ENCODE results near the gene NRTN.

The NRTN gene

DNA sequence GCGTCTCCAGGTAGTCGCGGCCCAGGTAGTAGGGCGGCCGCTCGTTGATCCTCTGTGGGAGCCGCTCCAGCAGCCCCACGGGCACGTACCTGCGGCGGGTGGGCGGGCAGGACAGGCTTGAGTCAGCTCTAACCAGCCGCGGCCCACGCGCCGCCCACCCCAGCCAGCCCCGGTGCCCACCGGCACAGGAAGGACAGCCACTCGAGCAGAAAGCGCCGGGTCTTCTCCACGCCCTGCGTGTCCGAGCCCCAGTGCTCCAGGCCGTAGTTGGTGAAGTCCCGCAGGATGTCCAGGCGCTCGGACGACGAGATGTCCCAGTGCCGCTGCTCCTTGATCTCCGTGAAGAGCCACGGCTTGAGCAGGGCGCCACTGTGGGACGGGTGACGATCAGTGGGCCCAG is 19.4 kb upstream of the NRTN start:
- Mint-ChIP-seq H3K9me3 (no peaks in the 10 kb centered on the region), H3K27ac (no peak overlapping the region), H3K4me1 (ENCODE audit: low read depth) (peaks cover 17% of the 10 kb centered on the region), H3K36me3 (ENCODE audit: low read depth) (peaks cover 78% of the 10 kb centered on the region), H3K4me3 (no peak overlapping the region), H3K27me3 (no peaks in the 10 kb centered on the region)
- intact Hi-C loops (cut with micrococcal nuclease) = no loop called here

GRCh38 chr19:5786593-5787408 is 18.1 kb upstream of the NRTN start:
- Mint-ChIP-seq H3K27ac (no peak overlapping the region), H3K27me3 (no peaks in the 10 kb centered on the region), H3K4me3 (no peak overlapping the region), H3K36me3 (ENCODE audit: low read depth) (peaks cover 87% of the 10 kb centered on the region), H3K4me1 (ENCODE audit: low read depth) (peaks cover 18% of the 10 kb centered on the region), H3K9me3 (no peaks in the 10 kb centered on the region)
- intact Hi-C loops (cut with micrococcal nuclease) = no loop called here

GRCh38 chr19:5787409-5788182 is 17.3 kb upstream of the NRTN start:
- H3K27ac Mint-ChIP-seq = no peak overlapping the region
- H3K27me3 Mint-ChIP-seq = no peaks in the 10 kb centered on the region
- no peaks in the 10 kb centered on the region for H3K9me3 Mint-ChIP-seq
- no peak overlapping the region for H3K4me3 Mint-ChIP-seq
- peaks cover 87% of the 10 kb centered on the region for H3K36me3 Mint-ChIP-seq (ENCODE audit: low read depth)
- peaks cover 18% of the 10 kb centered on the region for H3K4me1 Mint-ChIP-seq (ENCODE audit: low read depth)
- intact Hi-C loops (cut with micrococcal nuclease) = no loop called here

DNA sequence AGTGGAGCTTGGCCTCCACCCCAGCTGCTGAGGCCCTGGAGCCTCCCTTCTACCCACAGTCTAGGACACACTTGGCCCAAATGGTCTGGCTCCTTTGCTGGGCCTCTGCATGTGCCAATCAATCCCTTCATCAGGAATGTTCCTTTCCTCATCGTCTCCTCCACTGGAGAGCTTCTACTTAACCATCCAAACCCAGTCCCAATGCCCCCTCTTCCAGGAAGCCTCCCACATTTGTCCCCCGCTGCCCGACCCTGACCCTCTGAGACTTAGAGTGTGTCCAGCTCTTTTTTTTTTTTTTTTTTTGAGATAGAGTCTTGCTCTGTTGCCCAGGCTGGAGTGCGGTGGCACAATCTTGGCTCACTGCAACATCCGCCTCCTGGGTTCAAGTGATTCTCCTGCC is 16.4 kb upstream of the NRTN start:
- Mint-ChIP-seq H3K4me1 (ENCODE audit: low read depth) (peaks cover 18% of the 10 kb centered on the region), H3K9me3 (no peaks in the 10 kb centered on the region), H3K4me3 (no peak overlapping the region), H3K27ac (peak overlapping the region; percentile 50), H3K36me3 (ENCODE audit: low read depth) (peaks cover 79% of the 10 kb centered on the region), H3K27me3 (no peaks in the 10 kb centered on the region)
- intact Hi-C loops (cut with micrococcal nuclease) = no loop called here

GRCh38 chr19:5789351-5789761 is 15.5 kb upstream of the NRTN start:
- Mint-ChIP-seq H3K4me1 (ENCODE audit: low read depth) (peaks cover 22% of the 10 kb centered on the region), H3K9me3 (no peaks in the 10 kb centered on the region), H3K27ac (no peak overlapping the region), H3K27me3 (no peaks in the 10 kb centered on the region), H3K36me3 (ENCODE audit: low read depth) (peaks cover 69% of the 10 kb centered on the region), H3K4me3 (peak overlapping the region; percentile 17)
- intact Hi-C loops (cut with micrococcal nuclease) = no loop called here

DNA sequence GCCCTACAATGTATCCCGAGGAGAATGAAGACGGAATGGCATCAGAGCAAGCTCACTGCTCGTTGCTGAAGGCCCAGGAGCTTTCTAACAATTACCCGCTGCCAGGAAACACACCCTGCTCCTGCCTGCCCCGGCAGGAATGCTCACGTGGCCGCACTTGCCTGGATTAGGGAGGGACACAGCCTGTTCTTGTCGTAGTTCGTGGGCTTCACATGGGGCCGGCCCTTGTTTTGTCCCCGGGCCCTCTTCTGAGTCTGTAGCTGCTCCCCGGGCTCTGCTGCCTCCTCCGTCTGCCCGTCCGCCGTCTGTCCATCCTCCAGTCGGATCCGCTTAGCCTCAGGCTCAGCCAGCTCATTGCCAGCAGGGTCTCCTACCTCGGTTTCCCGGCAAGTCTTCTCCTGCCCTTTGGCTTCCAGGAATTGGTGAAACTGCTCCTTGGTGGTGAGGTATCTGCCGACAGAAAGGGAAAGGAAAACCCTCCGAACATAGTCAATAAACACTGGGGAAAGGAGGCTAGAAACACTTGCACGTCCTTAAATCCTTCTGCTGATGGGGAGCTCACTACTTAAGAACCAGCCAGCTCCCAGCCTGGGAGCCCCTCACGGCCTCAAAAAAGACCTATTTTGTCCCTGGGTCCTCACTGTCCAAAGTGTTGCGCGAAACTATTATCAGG is 14.8 kb upstream of the NRTN start:
- Mint-ChIP-seq H3K27me3 (no peaks in the 10 kb centered on the region), H3K36me3 (ENCODE audit: low read depth) (peaks cover 63% of the 10 kb centered on the region), H3K27ac (peak overlapping the region; percentile 99), H3K4me3 (peak overlapping the region; percentile 91), H3K9me3 (no peaks in the 10 kb centered on the region), H3K4me1 (ENCODE audit: low read depth) (peaks cover 23% of the 10 kb centered on the region)
- intact Hi-C loops (cut with micrococcal nuclease) = loop anchor here (5.0 kb wide), 1 partner anchor 103 kb away; no protein-coding TSS in a partner anchor

GRCh38 chr19:5790559-5791520 is 14.0 kb upstream of the NRTN start, which contains the start of gene DUS3L:
DUS3L (minus strand) TSS chr19:5791163; CDS start chr19:5791141, 22 bp downstream.
- intact Hi-C loops (cut with micrococcal nuclease) = loop anchor here (5.0 kb wide), 1 partner anchor 104 kb away; no protein-coding TSS in a partner anchor
- Mint-ChIP-seq H3K4me3 (peak within 1 kb of the TSS; percentile 91), H3K4me1 (ENCODE audit: low read depth) (peaks cover 23% of the 10 kb centered on the region), H3K27me3 (no peaks in the 10 kb centered on the region), H3K36me3 (ENCODE audit: low read depth) (peaks cover 55% of the 10 kb centered on the region), H3K27ac (peak within 1 kb of the TSS; percentile 99), H3K9me3 (no peaks in the 10 kb centered on the region)

DNA sequence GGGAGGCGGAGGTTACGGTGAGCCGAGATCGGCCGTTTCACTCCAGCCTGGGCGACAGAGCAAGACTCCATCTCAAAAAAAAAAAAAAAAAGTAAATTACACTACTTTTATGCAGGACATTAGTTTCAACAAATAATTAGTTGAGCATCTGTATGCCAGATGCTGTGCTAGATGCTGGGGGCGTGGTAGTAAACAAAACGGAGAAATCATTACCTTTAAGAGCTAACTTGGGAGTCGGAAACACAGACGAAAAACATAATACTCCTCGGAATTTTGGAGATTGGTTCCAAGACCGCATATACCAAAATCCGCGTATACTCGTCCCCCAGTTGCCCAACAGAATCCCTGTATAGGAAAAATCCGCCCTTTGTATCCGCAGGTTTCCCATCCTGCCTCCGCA is 12.6 kb upstream of the NRTN start:
- H3K9me3 Mint-ChIP-seq = no peaks in the 10 kb centered on the region
- H3K4me3 Mint-ChIP-seq = no peak overlapping the region
- peaks cover 23% of the 10 kb centered on the region for H3K4me1 Mint-ChIP-seq (ENCODE audit: low read depth)
- peaks cover 2% of the 10 kb centered on the region for H3K27me3 Mint-ChIP-seq
- intact Hi-C loops (cut with micrococcal nuclease) = loop anchor here (5.0 kb wide), 1 partner anchor 105 kb away; no protein-coding TSS in a partner anchor
- peaks cover 41% of the 10 kb centered on the region for H3K36me3 Mint-ChIP-seq (ENCODE audit: low read depth)
- H3K27ac Mint-ChIP-seq = no peak overlapping the region

DNA sequence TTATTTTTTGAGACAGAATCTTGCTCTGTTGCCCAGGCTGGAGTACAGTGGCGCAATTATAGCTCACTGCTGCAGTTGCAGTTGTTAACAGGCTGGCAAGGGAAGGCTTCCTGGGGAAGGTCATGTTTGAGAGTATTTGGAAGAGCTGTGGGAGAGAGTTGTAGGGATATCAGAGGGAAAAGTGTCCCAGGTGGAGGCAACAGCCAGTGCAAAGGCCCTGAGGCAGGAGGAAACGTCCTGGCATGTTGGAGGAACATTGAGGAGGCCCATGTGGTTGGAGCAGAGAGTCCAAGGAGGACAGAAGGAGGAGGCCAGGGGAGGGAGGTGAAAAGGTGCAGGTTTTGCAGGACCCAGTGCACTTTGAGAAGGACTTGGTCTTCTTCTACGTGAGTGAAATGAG is 11.7 kb upstream of the NRTN start:
- Mint-ChIP-seq H3K27me3 (peaks cover 9% of the 10 kb centered on the region), H3K4me1 (ENCODE audit: low read depth) (peaks cover 21% of the 10 kb centered on the region), H3K36me3 (ENCODE audit: low read depth) (peaks cover 31% of the 10 kb centered on the region), H3K9me3 (no peaks in the 10 kb centered on the region), H3K27ac (no peak overlapping the region), H3K4me3 (no peak overlapping the region)
- intact Hi-C loops (cut with micrococcal nuclease) = loop anchor here (5.0 kb wide), 1 partner anchor 106 kb away; no protein-coding TSS in a partner anchor

GRCh38 chr19:5795382-5795919 is 9.4 kb upstream of the NRTN start:
- Mint-ChIP-seq H3K36me3 (ENCODE audit: low read depth) (peaks cover 8% of the 10 kb centered on the region), H3K9me3 (no peaks in the 10 kb centered on the region), H3K4me1 (ENCODE audit: low read depth) (peaks cover 10% of the 10 kb centered on the region), H3K27ac (no peak overlapping the region), H3K27me3 (peaks cover 30% of the 10 kb centered on the region), H3K4me3 (no peak overlapping the region)
- intact Hi-C loops (cut with micrococcal nuclease) = no loop called here

DNA sequence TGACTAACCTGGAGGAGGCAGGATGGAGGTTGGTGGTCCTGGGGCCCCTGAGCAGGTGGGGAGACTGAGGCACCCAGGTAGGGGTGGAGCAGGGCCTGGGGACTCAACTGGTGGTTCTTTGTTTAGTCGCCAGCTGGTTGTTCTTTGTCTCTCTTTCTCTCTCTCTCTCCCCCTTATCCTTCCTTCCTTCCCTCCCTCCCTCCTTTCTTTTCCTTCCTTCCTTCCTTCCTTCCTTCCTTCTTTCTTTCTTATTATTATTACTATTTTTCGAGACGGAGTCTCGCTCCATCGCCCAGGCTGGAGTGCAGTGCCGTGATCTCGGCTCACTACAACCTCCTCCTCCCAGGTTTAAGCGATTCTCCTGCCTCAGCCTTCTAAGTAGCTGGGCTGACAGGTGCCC is 6.6 kb upstream of the NRTN start:
- intact Hi-C loops (cut with micrococcal nuclease) = no loop called here
- H3K27ac Mint-ChIP-seq = no peak overlapping the region

GRCh38 chr19:5799247-5800241 is 5.3 kb upstream of the NRTN start:
- Mint-ChIP-seq H3K9me3 (no peaks in the 10 kb centered on the region), H3K4me3 (no peak overlapping the region), H3K4me1 (ENCODE audit: low read depth) (peaks cover 23% of the 10 kb centered on the region), H3K27ac (no peak overlapping the region), H3K36me3 (ENCODE audit: low read depth) (no peaks in the 10 kb centered on the region), H3K27me3 (peaks cover 69% of the 10 kb centered on the region)
- intact Hi-C loops (cut with micrococcal nuclease) = no loop called here

More for the DNA sequence above, 6.6 kb upstream of the NRTN start:
- Mint-ChIP-seq H3K4me3 (no peak overlapping the region), H3K4me1 (ENCODE audit: low read depth) (peaks cover 15% of the 10 kb centered on the region), H3K27me3 (peaks cover 56% of the 10 kb centered on the region), H3K9me3 (no peaks in the 10 kb centered on the region), H3K36me3 (ENCODE audit: low read depth) (no peaks in the 10 kb centered on the region)

Data from dendritic cell treated with granulocyte-macrophage colony-stimulating factor and Interleukin-4, amounts not matched to agents 40 ng/mL and 50 ng/mL, for 4 days (primary cell).